PC-9 (cell line): ENCODE data around the gene KLK12.

Source experiments
- CTCF ChIP-seq: fragments of 200-600 bp; sonication (generic); conservative IDR thresholded peaks from 2 replicates; pipeline ENCODE4 v1.6.1; 2017; ENCODE audit warnings: mixed run types, antibody characterized with exemption, mild to moderate bottlenecking, moderate library complexity
- EZH2 ChIP-seq: fragments of 200-600 bp; sonication (generic); IDR thresholded peaks from 2 replicates; pipeline ENCODE4 v1.8.0; 2017; ENCODE audit warnings: antibody characterized with exemption, low read depth

- TF ChIP-seq CTCF (no peak), EZH2 (no peak)
These were observed 8.3 kb downstream of the KLK12 start, which contains the start of gene KLK11 for GRCh38 chr19:51026554-51026831.
